Left ventricle myocardium inferior (tissue), 1 donor: ENCODE data around the gene MAGEB4. TPM values are rescaled to one million over a fixed set of nuclear protein-coding genes. Genes with fewer than 3 reads are reported as not detected.

ENCODE experiments used
- DNase-seq: peaks from one replicate; pipeline ENCODE4 v3.0.0-alpha.2; 2020
- H3K27ac ChIP-seq: fragments of 200-600 bp; replicated peaks from 2 replicates; pipeline ENCODE4 v1.8.0; 2021
- H3K27me3 ChIP-seq: fragments of 200-600 bp; 2 replicates; pipeline ENCODE4 v1.8.0; 2021; ENCODE audit warnings: low read depth
- H3K36me3 ChIP-seq: fragments of 200-600 bp; 2 replicates; pipeline ENCODE4 v1.8.0; 2021
- H3K4me1 ChIP-seq: fragments of 200-600 bp; 2 replicates; pipeline ENCODE4 v1.8.0; 2021
- H3K4me3 ChIP-seq: fragments of 200-600 bp; 2 replicates; pipeline ENCODE4 v1.8.0; 2021; ENCODE audit warnings: mild to moderate bottlenecking, moderate library complexity
- H3K9me3 ChIP-seq: fragments of 200-600 bp; replicated peaks from 2 replicates; pipeline ENCODE4 v1.8.0; 2021
- CTCF ChIP-seq: fragments of 200-600 bp; IDR thresholded peaks from 2 replicates; pipeline ENCODE4 v1.8.0; 2021; ENCODE audit warnings: antibody characterized with exemption, mild to moderate bottlenecking, borderline replicate concordance
- intact Hi-C: fragments of 100-400 bp; cut with micrococcal nuclease; formaldehyde crosslinking; loops from one replicate; pipeline ENCODE4 v1.11.0; 2022
- total RNA-seq: library from RNA; stranded (reverse); fragmentation: NEBNext Ultra II Directional; extraction: Animal tissue kit (Norgen Biotek cat#: 25700); gene quantifications from one replicate; pipeline ENCODE4 v1.2.1, GENCODE V29; 2021
- donor health status: DM: no; HTN: yes; CAD: no; lungs with severe emphysema.

The MAGEB4 gene
- total RNA-seq, 1 donor from 2014 or later, result not detected

GRCh38 chrX:30219372-30219771 is 22.4 kb upstream of the MAGEB4 start:
- Histone ChIP-seq H3K36me3 (no peaks in the 10 kb centered on the region), H3K27ac (no peak overlapping the region), H3K4me1 (no peaks in the 10 kb centered on the region), H3K27me3 (no peaks in the 10 kb centered on the region), H3K9me3 (no peaks in the 10 kb centered on the region), H3K4me3 (no peak overlapping the region)
- intact Hi-C loops, result no loop called here
- no peak for DNase-seq
- TF ChIP-seq CTCF, result no peak

DNA sequence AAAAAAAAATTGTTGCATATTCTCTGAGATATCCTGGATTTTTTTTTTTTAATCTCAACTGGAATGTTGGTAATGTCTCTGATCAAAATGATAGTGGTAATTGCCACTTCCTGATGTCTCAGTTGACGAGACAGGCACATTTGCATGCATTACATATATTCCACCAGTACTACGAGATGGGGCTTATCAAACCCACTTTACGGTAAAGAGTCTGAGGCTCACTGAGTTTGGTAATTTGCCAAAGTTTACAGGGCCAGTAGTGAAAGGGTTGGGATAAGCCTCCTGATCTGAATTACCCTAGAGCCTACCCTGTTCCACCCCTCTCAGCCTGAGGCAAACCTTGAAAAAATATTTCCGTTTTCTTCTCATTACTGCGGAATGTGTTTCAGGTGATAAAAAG is 21.1 kb upstream of the MAGEB4 start:
- Histone ChIP-seq H3K4me3 (no peak overlapping the region), H3K27ac (no peak overlapping the region), H3K4me1 (no peaks in the 10 kb centered on the region), H3K9me3 (no peaks in the 10 kb centered on the region), H3K36me3 (no peaks in the 10 kb centered on the region), H3K27me3 (no peaks in the 10 kb centered on the region)
- TF ChIP-seq CTCF, result no peak
- DNase-seq, result no peak
- intact Hi-C loops, result no loop called here

DNA sequence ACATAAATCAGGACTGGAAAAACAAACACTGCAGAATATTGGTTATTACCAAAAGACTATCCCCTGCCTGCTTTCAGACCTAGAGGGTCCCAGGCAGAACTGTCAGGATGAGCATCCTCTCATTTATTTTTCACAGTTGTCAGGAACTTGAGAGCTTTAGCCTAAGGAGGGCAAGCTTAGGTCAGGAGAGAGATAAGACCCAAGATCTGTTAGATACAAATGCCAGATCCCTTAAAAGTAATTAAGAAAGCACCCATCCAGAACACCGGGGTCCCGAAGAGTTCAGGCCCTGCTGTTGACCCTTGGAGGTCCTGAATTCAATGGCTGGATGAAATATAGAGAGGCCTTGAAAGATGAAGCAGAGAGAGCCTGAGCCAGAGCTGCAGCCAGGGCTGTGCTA is 17.3 kb upstream of the MAGEB4 start:
- H3K4me3 ChIP-seq, result no peak overlapping the region
- H3K36me3 ChIP-seq, result no peaks in the 10 kb centered on the region
- H3K4me1 ChIP-seq, result no peaks in the 10 kb centered on the region
- H3K27ac ChIP-seq, result no peak overlapping the region
- no peak for DNase-seq
- no peak for TF ChIP-seq CTCF
- no peaks in the 10 kb centered on the region for H3K9me3 ChIP-seq
- H3K27me3 ChIP-seq, result no peaks in the 10 kb centered on the region
- intact Hi-C loops, result no loop called here

GRCh38 chrX:30228526-30228925 is 13.3 kb upstream of the MAGEB4 start:
- H3K27me3 ChIP-seq, result no peaks in the 10 kb centered on the region
- H3K4me3 ChIP-seq, result no peak overlapping the region
- no peak overlapping the region for H3K27ac ChIP-seq
- no peaks in the 10 kb centered on the region for H3K9me3 ChIP-seq
- DNase-seq, result no peak
- H3K4me1 ChIP-seq, result no peaks in the 10 kb centered on the region
- no peaks in the 10 kb centered on the region for H3K36me3 ChIP-seq
- TF ChIP-seq CTCF, result no peak
- intact Hi-C loops, result no loop called here

DNA sequence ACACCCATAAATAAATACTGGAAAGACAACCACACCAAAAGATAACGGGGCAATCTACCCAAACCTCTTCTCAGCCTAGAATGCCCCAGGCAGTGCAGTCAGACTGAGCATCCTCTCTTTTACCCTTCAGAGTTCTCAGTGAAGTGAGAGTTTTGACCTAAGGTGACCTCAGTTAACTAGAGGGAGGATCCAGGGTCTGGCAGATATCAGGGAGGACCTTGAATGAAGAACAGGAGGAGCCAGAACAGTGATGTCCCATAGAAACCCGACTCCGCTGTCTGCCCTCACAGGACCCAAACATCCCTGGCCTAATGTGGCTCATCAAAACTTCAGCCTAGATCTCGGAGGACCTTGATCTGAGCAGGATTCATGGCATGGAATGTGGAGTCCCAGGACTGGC is 11.4 kb upstream of the MAGEB4 start, which contains the start of gene MAGEB3:
Gene MAGEB3, plus strand, starts transcription at position 263 of the 400 bp plus-strand sequence. CDS start 5,268 bp downstream, outside the sequence.
- Histone ChIP-seq H3K4me3 (no peak within 1 kb of the TSS), H3K4me1 (no peaks in the 10 kb centered on the region), H3K36me3 (no peaks in the 10 kb centered on the region), H3K27me3 (no peaks in the 10 kb centered on the region), H3K9me3 (no peaks in the 10 kb centered on the region), H3K27ac (no peak within 1 kb of the TSS)
- DNase-seq, result no peak
- TF ChIP-seq CTCF, result no peak
- intact Hi-C loops, result no loop called here
